ENCODE results near the gene NFAM1.

GRCh38 chr22:42335839-42336378 is 96.3 kb downstream of the NFAM1 start:
- TF ChIP-seq, protein P1, sequence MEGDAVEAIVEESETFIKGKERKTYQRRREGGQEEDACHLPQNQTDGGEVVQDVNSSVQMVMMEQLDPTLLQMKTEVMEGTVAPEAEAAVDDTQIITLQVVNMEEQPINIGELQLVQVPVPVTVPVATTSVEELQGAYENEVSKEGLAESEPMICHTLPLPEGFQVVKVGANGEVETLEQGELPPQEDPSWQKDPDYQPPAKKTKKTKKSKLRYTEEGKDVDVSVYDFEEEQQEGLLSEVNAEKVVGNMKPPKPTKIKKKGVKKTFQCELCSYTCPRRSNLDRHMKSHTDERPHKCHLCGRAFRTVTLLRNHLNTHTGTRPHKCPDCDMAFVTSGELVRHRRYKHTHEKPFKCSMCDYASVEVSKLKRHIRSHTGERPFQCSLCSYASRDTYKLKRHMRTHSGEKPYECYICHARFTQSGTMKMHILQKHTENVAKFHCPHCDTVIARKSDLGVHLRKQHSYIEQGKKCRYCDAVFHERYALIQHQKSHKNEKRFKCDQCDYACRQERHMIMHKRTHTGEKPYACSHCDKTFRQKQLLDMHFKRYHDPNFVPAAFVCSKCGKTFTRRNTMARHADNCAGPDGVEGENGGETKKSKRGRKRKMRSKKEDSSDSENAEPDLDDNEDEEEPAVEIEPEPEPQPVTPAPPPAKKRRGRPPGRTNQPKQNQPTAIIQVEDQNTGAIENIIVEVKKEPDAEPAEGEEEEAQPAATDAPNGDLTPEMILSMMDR (IDR thresholded peaks at IDR 0.05; ENCODE audit: insufficient read depth, low read length, poor library complexity, severe bottlenecking) = no peak
- no peak for TF ChIP-seq EZH2phosphoT487 (conservative IDR thresholded peaks at IDR 0.05; ENCODE audit: low read length)
